GM21737 (cell line): ENCODE results near the gene RAD23B.
"Not testable (repeated sequence)": the region's sequence is repeated elsewhere in the genome, so short reads cannot be mapped to it uniquely, and the experiment has no call there.

Source experiments
- ATAC-seq: cut with Tn5 transposase; IDR thresholded peaks from one replicate; pipeline ENCODE4 v1.9.1; 2021; ENCODE audit warnings: mild to moderate bottlenecking, moderate library complexity; ENCODE audit not compliant: unreplicated experiment

RAD23B gene

DNA sequence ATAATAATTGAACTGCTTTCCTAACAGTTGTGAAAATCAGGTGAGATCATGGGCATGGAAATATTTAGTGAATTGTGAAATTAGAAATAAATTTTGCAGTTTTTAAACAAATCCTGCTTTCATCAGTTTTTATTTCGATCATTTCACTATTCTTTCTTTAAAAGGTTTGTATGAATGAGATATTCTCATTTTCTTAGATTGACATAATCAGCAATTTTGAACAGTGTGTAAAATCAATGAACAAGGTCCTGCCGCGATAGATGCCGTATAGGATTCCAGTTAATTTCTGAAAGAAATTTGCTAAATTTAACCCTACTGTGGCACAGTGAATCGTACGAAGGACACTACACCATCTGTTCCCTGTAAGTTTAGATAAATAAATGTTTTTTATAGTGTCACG lies 7.5 kb downstream of the RAD23B start:
- no peak for ATAC-seq

GRCh38 chr9:107292821-107293542 lies 9.9 kb downstream of the RAD23B start:
- no peak for ATAC-seq

- ATAC-seq, result no peak
Observed at GRCh38 chr9:107293543-107294085, 10.5 kb downstream of the RAD23B start.

- no peak for ATAC-seq
Observed at GRCh38 chr9:107294756-107295155, 11.7 kb downstream of the RAD23B start.

- ATAC-seq, result no peak
Observed at GRCh38 chr9:107295995-107296394, 12.9 kb downstream of the RAD23B start.

GRCh38 chr9:107296592-107296991 lies 13.5 kb downstream of the RAD23B start:
- not testable (repeated sequence) for ATAC-seq

DNA sequence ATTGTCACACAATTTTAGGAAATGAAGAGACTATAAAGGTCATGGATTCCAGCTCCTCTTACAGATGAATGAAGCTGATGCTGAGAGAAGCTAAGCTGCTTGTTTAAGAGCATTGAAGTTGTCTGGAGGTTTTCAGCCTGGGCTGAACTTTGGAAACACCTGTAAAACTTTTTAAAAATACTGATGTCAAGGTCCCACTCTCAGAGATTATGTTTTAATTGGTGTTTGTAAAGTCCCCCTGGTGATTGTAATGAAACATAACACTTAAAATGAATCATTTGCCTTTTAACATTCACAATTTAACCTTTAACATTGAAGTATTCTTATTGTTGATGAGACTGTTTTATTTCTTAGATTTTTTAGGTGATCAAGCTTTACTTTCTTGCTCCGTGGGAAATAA lies 16.4 kb downstream of the RAD23B start:
- ATAC-seq, result no peak

DNA sequence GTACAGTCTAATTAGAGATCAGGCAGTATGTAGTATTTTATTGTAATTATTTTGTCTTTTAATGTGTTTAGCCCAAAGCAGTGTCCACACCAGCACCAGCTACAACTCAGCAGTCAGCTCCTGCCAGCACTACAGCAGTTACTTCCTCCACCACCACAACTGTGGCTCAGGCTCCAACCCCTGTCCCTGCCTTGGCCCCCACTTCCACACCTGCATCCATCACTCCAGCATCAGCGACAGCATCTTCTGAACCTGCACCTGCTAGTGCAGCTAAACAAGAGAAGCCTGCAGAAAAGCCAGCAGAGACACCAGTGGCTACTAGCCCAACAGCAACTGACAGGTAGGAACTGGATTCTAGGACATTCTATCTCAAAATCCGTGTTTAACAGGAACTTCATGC lies 23.2 kb downstream of the RAD23B start:
- ATAC-seq, result no peak

- no peak for ATAC-seq
Observed at GRCh38 chr9:107307331-107307730, 24.3 kb downstream of the RAD23B start.

DNA sequence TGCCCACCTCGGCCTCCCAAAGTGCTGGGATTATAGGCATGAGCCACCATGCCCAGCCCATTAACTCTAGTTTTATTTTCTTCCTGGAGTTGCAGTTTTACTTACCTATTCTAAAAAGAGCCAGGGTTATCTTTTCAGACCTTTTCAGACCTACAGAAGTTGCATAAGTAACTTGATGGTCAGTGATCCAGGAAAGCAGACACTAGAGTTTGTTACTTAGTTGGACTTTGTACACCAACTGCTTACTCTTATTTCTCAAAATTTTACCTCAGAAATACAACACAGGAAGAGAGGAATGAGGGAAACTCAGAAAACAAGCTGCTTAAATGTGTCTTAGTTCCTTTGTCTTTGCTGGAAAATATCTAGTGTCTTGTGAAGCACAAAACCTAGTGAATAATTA lies 25.4 kb downstream of the RAD23B start:
- no peak for ATAC-seq

GRCh38 chr9:107309271-107309670 lies 26.2 kb downstream of the RAD23B start:
- ATAC-seq, result peak; percentile 64

GRCh38 chr9:107312376-107313050 lies 29.4 kb downstream of the RAD23B start:
- ATAC-seq, result no peak

DNA sequence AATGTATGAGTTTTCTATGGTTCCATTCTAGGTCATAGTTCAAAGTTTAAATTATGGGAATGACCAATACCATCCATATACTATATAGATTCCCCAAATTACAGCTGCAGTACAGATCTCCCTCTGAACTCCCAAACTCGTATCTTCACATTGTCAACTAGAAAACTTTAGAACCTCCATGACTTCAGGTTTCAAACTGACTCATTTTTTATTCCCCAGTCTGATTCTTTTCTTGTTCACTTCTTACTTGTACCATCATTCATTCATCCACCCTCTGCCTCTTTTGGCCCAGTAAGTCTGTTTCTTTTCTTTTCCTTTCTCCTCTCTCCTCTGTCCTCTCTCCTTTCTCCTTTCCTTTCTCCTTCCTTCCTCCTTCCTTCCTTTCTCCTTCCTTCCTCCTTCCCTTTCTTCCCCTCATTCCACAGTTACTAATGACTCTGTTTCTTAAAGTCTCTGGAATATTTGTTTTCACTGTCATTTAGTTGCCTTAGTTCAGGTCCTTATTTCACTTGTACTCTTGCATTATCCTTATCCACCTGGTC lies 30.5 kb downstream of the RAD23B start:
- ATAC-seq, result no peak

- no peak for ATAC-seq
Observed at GRCh38 chr9:107314763-107315162, 31.7 kb downstream of the RAD23B start.

DNA sequence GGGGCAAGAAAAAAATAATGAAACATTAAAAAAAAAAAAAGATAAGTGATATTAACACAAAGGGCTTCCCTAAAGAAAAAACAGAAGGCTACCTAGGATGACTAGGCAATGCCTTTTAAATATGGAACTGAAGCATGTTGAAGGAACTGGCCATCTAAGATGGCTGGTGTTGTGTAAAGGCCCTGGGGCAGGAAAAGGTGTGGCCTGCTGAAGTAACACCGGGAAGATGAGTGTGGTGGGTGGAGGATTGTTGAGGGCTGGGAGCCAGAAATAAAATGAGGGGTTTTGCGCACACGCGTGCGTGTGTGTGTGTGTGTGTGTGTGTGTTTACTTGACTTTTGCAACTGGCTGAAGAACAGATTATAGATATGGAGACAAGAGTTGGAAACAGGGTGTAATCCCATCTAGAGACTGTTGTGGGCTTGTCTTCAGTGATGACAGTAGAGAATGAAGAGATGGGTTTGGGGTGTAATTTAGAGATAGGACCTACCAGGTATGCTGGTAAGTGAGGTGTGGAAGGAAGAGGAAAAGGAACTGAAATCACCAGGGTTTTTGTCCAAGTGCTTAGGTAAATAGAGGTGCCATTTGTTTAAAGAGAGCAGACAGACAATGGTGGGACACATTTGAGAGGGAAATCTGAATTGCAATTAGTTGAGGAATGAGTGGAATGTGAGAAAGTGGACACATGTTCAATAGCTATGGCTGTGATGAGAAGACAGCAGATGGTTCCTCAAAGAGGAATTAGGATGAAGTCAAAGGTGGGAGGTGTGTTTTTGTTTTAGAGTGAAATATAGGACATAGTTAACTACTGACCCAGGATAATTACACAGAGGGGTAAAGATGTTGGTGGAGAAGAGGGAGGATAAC lies 33.9 kb downstream of the RAD23B start:
- ATAC-seq, result no peak

- no peak for ATAC-seq
Observed at GRCh38 chr9:107322643-107323042, 39.6 kb downstream of the RAD23B start.

GRCh38 chr9:107323836-107324585 lies 40.9 kb downstream of the RAD23B start:
- ATAC-seq, result no peak

- ATAC-seq, result no peak
Observed at GRCh38 chr9:107325842-107326241, 42.8 kb downstream of the RAD23B start.

- ATAC-seq, result no peak
Observed at GRCh38 chr9:107328510-107328909, 45.4 kb downstream of the RAD23B start.

DNA sequence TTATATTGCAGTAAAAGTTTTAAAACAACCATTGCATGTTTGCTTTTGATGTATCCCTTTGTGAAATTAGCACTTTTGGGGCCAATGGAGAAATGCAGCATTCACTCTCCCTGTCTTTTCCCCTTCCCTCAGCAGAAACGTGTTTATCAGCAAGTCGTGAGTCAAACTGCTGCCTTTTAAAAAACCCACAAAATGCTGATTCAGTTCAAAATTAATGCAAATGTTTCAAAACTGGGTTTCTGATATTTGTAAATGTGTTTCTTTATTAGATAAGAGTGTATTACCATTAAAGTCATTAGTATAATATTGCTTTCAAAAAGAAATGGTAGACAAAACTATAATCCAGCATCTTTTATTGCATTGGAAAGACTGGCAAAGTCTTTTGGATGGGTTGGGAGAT lies 47.3 kb downstream of the RAD23B start:
- no peak for ATAC-seq
